Activated T-helper 17 cell treated with anti-CD3 and anti-CD28 coated beads, Interleukin-2, amount 50 U/mL, for 72 hours (primary cell): ENCODE data around the gene ZNF33B. TPM values are rescaled to one million over a fixed set of nuclear protein-coding genes. Genes with fewer than 3 reads are reported as not detected.

ENCODE experiments used
- ATAC-seq: fragments of 150-1000 bp; cut with Tn5 transposase; replicated peaks from 2 replicates; pipeline ENCODE4 v1.10.0; 2021; ENCODE audit warnings: mild to moderate bottlenecking, moderate library complexity
- H3K27ac Mint-ChIP-seq: one replicate; pipeline ENCODE4 v1.8.0; 2022; ENCODE audit warnings: mixed read lengths
- H3K27me3 Mint-ChIP-seq: one replicate; pipeline ENCODE4 v1.8.0; 2022; ENCODE audit warnings: mixed read lengths
- H3K36me3 Mint-ChIP-seq: one replicate; pipeline ENCODE4 v1.8.0; 2022; ENCODE audit warnings: low read depth, mild to moderate bottlenecking, mixed read lengths
- H3K4me1 Mint-ChIP-seq: one replicate; pipeline ENCODE4 v1.8.0; 2022; ENCODE audit warnings: mixed read lengths
- H3K4me3 Mint-ChIP-seq: one replicate; pipeline ENCODE4 v1.8.0; 2022; ENCODE audit warnings: mild to moderate bottlenecking, mixed read lengths
- H3K9me3 Mint-ChIP-seq: one replicate; pipeline ENCODE4 v1.8.0; 2022; ENCODE audit warnings: mixed read lengths
- total RNA-seq, 2 donors: library from RNA; stranded (reverse); gene quantifications; one replicate each; pipeline ENCODE4 v1.2.3, GENCODE V29; 2022

The ZNF33B gene
- total RNA-seq, 2 donors from 2014 or later = 8.2 to 18.9 TPM

DNA sequence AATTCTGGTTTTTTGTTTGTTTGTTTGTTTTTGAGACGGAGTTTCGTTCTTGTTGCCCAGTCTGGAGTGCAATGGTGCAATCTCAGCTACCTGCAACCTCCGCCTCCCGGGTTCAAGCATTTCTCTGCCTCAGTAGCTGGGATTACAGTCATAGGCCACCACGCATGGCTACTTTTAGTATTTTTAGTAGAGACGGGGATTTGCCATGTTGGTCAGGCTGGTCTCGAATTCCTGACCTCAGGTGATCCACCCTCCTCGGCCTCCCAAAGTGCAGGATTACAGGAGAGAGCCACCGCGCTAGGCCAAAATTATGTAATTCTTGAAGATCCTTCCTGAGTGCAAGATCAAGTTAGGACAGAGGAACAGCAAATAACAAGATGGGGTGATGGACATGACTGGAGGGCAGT, 719 bp downstream of the ZNF33B start:
- Mint-ChIP-seq H3K9me3 (no peaks in the 10 kb centered on the region), H3K4me1 (no peaks in the 10 kb centered on the region), H3K27ac (peak overlapping the region; percentile 96), H3K27me3 (no peaks in the 10 kb centered on the region), H3K4me3 (peak overlapping the region; percentile 97), H3K36me3 (peaks cover 30% of the 10 kb centered on the region)
- ATAC-seq = no peak

DNA sequence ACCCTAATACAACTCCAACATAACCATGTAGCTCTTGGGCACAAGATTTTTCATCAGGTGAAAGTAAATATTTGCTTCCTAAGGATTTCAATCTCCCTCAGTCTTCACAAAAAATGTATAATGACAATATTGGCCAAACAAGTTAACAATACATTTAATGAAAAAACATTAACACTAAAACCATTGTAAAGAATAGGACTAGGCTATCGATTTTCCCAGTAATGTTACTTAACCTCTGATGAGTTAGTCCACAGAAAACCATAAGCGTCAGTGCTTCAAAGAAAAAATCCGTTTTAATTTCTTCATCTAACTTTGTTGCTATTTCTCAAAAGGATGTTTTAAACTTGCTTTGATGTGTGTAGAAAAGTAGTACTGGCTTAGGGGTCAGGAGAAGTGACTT, 1.2 kb downstream of the ZNF33B start:
- Mint-ChIP-seq H3K4me1 (no peaks in the 10 kb centered on the region), H3K27ac (peak overlapping the region; percentile 96), H3K27me3 (no peaks in the 10 kb centered on the region), H3K36me3 (peaks cover 35% of the 10 kb centered on the region), H3K4me3 (peak overlapping the region; percentile 97), H3K9me3 (no peaks in the 10 kb centered on the region)
- ATAC-seq = no peak

DNA sequence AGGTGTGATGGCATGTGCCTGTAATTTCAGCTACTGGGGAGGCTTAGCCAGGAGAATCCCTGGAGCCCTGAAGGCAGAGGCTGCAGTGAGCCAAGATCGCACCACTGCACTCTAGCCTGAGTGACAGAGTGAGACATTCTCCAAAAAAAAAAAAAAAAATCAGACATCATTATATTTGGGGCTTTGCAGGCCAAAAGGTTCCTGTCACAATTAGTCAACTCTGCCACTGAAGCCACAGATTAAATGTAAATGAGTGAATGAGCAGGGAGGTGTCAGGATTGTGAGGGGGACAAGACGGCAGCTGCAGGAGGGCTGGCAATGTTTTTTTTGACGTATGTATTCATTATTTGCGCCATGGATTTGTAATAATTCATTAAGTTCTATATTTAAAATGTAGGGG, 3.3 kb downstream of the ZNF33B start:
- Mint-ChIP-seq H3K9me3 (no peaks in the 10 kb centered on the region), H3K27ac (no peak overlapping the region), H3K4me3 (no peak overlapping the region), H3K27me3 (no peaks in the 10 kb centered on the region), H3K36me3 (peaks cover 55% of the 10 kb centered on the region), H3K4me1 (peaks cover 8% of the 10 kb centered on the region)
- no peak for ATAC-seq

DNA sequence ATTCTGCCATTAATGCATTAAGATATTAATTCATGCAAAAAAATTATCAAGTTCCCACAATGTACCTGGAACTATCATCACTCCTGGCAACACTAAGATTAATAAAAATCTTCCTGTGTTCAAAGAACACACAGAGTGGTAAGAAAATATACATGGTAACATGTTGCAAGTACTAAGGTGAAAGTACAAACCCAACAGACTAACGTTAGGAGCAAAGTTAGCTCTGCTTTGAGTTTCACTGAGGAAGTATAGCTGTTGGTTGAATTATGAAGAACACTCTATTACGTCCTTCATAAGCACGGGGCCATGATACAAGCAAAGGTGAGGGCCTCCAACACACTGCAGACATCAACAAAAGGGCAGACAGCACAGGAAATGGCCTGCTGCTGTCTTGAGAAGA, 5.8 kb downstream of the ZNF33B start:
- peaks cover 81% of the 10 kb centered on the region for H3K36me3 Mint-ChIP-seq

DNA sequence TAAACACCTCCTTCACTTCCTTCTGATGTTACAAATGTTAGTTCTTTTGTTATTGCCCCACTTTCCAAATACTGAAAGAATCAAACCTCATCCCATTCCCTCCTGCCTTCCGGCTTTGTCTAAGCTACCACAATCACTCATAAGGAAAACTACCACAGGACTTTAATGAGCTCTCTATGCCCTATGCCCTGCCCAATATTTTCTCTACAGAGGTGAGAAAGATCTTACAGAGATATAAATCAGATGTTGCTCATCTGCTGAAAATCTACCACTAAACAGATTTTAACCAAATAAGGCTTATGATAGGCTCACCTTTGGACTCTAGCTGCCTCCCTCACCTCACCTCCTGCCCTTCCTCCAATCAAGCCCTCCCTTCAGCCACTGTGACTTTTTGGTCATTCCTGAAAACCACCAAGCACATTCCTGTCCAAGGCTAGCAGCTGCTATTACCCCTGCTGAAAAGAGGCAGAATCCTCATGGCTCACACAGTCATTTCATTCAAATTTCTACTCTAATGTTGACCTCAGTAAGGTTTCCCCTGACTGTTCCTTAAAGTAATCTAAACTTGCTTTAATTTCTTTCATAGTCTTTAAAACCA, 7.7 kb downstream of the ZNF33B start:
- H3K27ac Mint-ChIP-seq = peak overlapping the region; percentile 49
- no peaks in the 10 kb centered on the region for H3K27me3 Mint-ChIP-seq
- ATAC-seq = peak; percentile 19
- peak overlapping the region; percentile 7 for H3K4me3 Mint-ChIP-seq
- peaks cover 14% of the 10 kb centered on the region for H3K4me1 Mint-ChIP-seq
- H3K36me3 Mint-ChIP-seq = peaks cover 91% of the 10 kb centered on the region
- no peaks in the 10 kb centered on the region for H3K9me3 Mint-ChIP-seq

More for the DNA sequence above, 5.8 kb downstream of the ZNF33B start:
- Mint-ChIP-seq H3K27ac (no peak overlapping the region), H3K4me3 (no peak overlapping the region), H3K9me3 (no peaks in the 10 kb centered on the region), H3K4me1 (peaks cover 14% of the 10 kb centered on the region), H3K27me3 (no peaks in the 10 kb centered on the region)
- ATAC-seq = no peak

DNA sequence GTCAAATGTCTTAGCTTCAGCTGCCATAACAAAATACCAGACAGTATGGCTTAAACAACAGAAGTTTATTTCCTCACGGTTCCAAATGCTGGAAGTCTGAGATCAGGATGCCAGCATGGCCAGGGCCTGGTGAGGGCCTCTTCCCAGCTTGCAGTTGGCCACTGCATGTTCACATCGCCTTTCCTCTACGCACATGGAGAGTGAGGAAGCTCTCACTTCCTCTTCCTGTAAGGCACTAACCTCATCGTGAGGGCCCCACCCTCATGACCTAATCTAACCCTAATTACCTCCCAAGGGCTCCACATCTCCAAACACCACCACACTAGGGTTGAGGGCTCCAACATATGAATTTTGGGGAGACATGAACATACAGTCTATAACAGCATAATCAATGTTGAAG, 14.4 kb downstream of the ZNF33B start:
- H3K4me1 Mint-ChIP-seq = peaks cover 8% of the 10 kb centered on the region
- no peak overlapping the region for H3K4me3 Mint-ChIP-seq

DNA sequence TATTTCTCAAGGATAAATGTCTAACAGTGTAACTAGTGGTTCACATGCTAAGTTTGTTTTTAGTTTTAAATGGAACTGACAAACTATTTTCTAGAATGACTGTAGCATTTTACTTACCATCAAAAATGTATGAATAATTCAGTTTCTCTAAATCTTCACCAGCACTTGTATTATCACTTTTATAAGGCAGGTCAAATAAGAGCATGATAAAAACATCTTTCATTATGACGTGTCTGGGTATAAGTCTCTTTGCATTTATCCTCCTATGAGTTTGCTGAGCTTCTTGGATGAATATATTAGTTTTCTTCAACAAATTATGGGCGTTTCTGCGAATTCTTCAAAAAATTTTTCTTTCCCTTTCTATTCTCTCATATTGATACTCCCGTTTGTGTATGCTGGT, 19.9 kb downstream of the ZNF33B start:
- no peaks in the 10 kb centered on the region for H3K27me3 Mint-ChIP-seq
- no peak overlapping the region for H3K27ac Mint-ChIP-seq
- peak; percentile 63 for ATAC-seq
- peaks cover 9% of the 10 kb centered on the region for H3K4me1 Mint-ChIP-seq
- peaks cover 76% of the 10 kb centered on the region for H3K36me3 Mint-ChIP-seq
- H3K4me3 Mint-ChIP-seq = peak overlapping the region; percentile 16
- no peaks in the 10 kb centered on the region for H3K9me3 Mint-ChIP-seq

More for the DNA sequence above, 14.4 kb downstream of the ZNF33B start:
- peaks cover 96% of the 10 kb centered on the region for H3K36me3 Mint-ChIP-seq
- no peaks in the 10 kb centered on the region for H3K27me3 Mint-ChIP-seq
- no peak for ATAC-seq
- H3K27ac Mint-ChIP-seq = peak overlapping the region; percentile 28
- peaks cover 5% of the 10 kb centered on the region for H3K9me3 Mint-ChIP-seq

DNA sequence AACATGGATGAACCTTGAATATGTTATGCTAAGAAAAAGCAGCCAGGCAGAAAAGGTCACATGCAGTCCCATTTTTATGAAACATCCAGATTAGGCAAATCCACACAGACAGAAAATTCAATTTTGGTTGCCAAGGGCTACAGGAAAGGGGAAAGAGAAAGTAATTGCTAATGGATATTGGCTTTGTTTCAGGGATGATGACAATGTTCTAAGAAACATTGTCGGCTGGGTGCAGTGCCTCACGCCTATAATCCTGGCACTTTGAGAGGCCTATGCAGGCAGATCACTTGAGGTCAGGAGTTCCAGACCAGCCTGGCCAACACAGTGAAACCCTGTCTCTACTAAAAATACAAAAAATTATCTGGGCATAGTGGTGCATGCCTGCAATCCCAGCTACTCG, 23.0 kb downstream of the ZNF33B start:
- Mint-ChIP-seq H3K4me1 (peaks cover 4% of the 10 kb centered on the region), H3K27me3 (no peaks in the 10 kb centered on the region), H3K36me3 (peaks cover 74% of the 10 kb centered on the region), H3K4me3 (no peak overlapping the region), H3K9me3 (no peaks in the 10 kb centered on the region), H3K27ac (no peak overlapping the region)
- ATAC-seq = no peak

DNA sequence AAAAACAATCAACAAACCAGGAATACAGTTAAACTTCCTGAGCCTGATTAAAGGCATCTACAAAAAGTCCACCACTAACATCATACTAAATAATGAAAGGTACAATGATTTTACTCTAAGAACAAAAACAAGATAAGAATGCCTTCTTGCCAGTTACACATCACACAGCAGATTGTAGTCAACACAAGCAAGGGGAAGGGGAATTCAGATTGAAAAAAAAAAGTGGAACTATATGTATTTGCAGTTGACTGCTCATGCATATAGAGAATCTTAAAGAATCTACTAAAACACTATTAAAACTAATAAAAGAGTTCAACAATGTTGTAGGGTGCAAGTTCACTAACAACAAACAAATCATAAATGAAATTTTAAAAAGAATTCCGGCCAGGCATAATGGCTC, 28.5 kb downstream of the ZNF33B start:
- Mint-ChIP-seq H3K27me3 (no peaks in the 10 kb centered on the region), H3K4me1 (peaks cover 6% of the 10 kb centered on the region), H3K9me3 (peaks cover 4% of the 10 kb centered on the region), H3K4me3 (no peak overlapping the region), H3K36me3 (peaks cover 90% of the 10 kb centered on the region), H3K27ac (peak overlapping the region; percentile 5)
- no peak for ATAC-seq

DNA sequence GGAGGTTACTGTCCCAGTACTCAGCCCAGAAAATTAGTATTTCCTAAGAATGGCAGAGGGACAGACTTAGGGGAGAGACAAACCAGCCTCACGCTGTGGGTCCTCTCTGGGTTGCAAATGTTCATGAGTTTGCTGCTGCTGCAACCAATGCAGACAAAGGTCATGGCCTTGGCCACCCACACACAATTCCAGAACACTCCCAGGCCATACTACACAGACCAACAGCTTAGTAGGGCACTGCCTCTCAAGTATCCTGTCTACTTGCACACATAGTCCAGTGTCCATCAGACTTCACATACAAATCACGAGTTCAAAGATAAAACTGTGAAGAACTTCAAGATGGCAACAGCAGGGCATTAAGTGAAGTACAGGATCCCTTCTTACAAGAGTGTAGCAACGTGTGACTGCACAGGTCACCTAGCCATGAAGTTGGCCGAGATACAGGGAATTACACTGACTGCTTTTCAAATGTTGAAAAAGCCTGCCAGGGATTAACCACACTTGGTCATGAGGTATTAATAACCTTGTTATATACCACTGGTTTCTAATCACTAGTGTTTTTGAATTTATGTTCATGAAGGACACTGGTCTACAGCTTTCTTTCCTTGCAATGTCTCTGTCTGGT, 40.0 kb downstream of the ZNF33B start:
- ATAC-seq = no peak
- Mint-ChIP-seq H3K4me3 (no peak overlapping the region), H3K4me1 (no peaks in the 10 kb centered on the region), H3K27ac (no peak overlapping the region), H3K9me3 (peaks cover 28% of the 10 kb centered on the region), H3K27me3 (no peaks in the 10 kb centered on the region), H3K36me3 (peaks cover 84% of the 10 kb centered on the region)

DNA sequence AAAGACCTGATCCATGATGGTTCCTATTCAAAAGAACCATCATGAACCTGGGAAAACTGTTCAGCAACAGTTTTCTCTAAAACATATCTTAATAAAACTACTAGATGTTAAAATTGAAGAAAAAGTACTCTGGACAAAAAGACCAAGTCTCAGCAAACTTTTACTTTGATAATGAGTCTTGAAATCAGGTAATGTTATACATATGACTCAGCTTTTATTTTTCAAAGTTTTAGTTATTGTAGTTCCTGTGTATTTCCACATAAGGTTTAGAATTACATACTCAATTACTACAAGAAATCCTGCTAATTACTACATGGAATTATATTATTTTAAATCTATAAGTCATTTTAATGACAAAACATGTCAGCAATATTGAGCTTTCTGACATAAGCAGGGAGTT, 42.2 kb downstream of the ZNF33B start:
- no peak for ATAC-seq
- no peak overlapping the region for H3K4me3 Mint-ChIP-seq
- no peaks in the 10 kb centered on the region for H3K4me1 Mint-ChIP-seq
- H3K27ac Mint-ChIP-seq = no peak overlapping the region
- H3K36me3 Mint-ChIP-seq = peaks cover 88% of the 10 kb centered on the region
- peaks cover 41% of the 10 kb centered on the region for H3K9me3 Mint-ChIP-seq
- H3K27me3 Mint-ChIP-seq = no peaks in the 10 kb centered on the region

DNA sequence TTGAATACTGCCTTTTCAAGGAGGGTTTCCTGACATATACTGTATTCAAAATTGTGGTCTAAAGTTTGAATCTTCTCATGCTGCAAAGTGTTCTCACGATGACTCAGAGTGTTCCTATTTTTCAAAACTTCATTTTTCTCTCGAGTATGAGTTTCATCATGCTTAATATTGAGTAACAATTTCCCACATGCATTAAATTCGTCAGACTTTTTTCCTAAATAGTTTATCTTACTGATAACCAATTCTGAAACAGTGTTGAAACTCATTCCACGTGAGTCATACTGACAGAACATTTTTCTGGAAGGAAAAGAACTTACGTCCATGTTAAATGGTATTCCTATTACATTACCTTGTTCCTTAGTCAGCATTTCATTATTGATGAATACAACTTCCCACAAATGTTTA, 44.1 kb downstream of the ZNF33B start:
- peaks cover 44% of the 10 kb centered on the region for H3K9me3 Mint-ChIP-seq
- no peaks in the 10 kb centered on the region for H3K27me3 Mint-ChIP-seq
- ATAC-seq = no peak
- no peaks in the 10 kb centered on the region for H3K4me1 Mint-ChIP-seq
- no peak overlapping the region for H3K4me3 Mint-ChIP-seq
- no peak overlapping the region for H3K27ac Mint-ChIP-seq
- peaks cover 92% of the 10 kb centered on the region for H3K36me3 Mint-ChIP-seq

DNA sequence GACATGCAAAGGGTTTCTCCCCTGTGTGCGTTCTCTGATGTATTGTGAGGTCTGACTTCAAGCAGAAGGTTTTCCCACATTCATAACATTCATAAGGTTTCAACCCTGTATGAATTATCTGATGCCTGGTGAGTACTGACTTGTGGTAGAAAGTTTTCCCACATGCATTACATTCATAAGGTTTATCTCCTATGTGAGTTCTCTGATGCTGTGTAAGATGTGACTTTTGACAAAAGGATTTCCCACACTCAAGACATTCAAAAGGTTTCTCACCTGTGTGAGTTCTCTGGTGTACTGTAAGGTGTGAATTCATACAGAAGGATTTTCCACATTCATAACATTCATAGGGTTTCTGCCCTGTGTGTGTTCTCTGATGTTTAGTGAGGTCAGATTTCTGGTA, 45.1 kb downstream of the ZNF33B start:
- no peak for ATAC-seq
- Mint-ChIP-seq H3K27me3 (no peaks in the 10 kb centered on the region), H3K27ac (no peak overlapping the region), H3K36me3 (peaks cover 93% of the 10 kb centered on the region), H3K4me1 (no peaks in the 10 kb centered on the region), H3K4me3 (no peak overlapping the region), H3K9me3 (peaks cover 44% of the 10 kb centered on the region)

DNA sequence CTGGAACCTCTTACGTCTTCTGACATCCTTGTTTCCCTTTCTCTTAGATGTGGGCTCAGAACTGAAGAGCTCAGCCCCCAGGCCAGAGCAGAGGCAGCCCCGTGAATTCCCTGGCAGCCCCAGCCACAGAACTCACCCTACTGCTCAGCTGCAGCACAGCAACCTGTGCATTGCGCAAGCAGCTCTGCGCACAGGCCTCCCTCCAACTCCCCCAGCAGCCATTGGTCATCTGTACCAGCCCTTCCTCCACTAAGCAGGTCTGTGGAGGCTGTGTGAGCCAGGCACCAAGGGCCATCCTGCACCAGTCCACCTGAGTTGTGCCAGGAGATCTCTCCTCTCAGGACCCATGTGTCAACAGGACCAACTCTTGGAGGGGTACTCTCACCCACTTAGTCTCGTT, 54.5 kb downstream of the ZNF33B start:
- Mint-ChIP-seq H3K27ac (no peak overlapping the region), H3K9me3 (peaks cover 27% of the 10 kb centered on the region), H3K36me3 (peaks cover 28% of the 10 kb centered on the region), H3K4me1 (no peaks in the 10 kb centered on the region), H3K4me3 (no peak overlapping the region), H3K27me3 (no peaks in the 10 kb centered on the region)
- no peak for ATAC-seq

DNA sequence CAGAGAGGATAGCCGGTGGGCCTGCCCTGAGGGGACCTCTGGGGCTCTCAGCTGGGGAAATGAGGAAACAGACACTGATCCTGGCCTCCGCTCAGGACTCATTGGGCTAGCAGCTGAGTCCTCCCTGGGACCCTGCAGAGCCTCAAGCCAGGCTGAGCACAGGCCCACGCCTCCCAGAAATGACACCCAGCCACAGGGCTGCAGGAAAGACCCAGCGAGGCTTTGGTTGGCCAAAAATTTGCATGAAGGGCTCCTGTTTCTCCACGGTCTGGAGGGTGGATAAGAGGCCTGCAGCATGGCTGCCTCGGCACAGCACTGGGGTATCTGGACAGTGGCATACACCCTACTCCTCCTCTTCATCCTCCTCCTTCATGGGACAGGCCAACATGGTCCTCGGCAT, 60.4 kb downstream of the ZNF33B start:
- H3K4me1 Mint-ChIP-seq = no peaks in the 10 kb centered on the region
- H3K27me3 Mint-ChIP-seq = peaks cover 4% of the 10 kb centered on the region
- H3K27ac Mint-ChIP-seq = no peak overlapping the region
- peaks cover 15% of the 10 kb centered on the region for H3K9me3 Mint-ChIP-seq
- H3K4me3 Mint-ChIP-seq = no peak overlapping the region
- H3K36me3 Mint-ChIP-seq = no peaks in the 10 kb centered on the region
- ATAC-seq = no peak
